OCI-LY1 (cell line): ENCODE results near the gene PRXL2B.

Experiments used
- H2AFZ ChIP-seq: fragments of 200-600 bp; sonication (generic), shearing (Covaris generic); 2 replicates; pipeline ENCODE4 v1.6.0; 2014; ENCODE audit warnings: antibody characterized with exemption, mild to moderate bottlenecking, low read length
- H3F3A ChIP-seq: fragments of 200-600 bp; sonication (generic), shearing (Covaris generic); 2 replicates; pipeline ENCODE4 v1.6.0; 2014; ENCODE audit warnings: mild to moderate bottlenecking, antibody characterized with exemption, low read length, moderate library complexity; ENCODE audit not compliant: insufficient read depth
- H3K27ac ChIP-seq: fragments of 200-600 bp; sonication (generic); 2 replicates; pipeline ENCODE4 v1.5.1; 2014; ENCODE audit warnings: low read length, mixed run types, mild to moderate bottlenecking, low read depth; ENCODE audit not compliant: poor library complexity, severe bottlenecking
- H3K27me3 ChIP-seq: fragments of 200-600 bp; sonication (generic); 2 replicates; pipeline ENCODE4 v1.6.0; 2014; ENCODE audit warnings: antibody characterized with exemption, mild to moderate bottlenecking, low read length, moderate library complexity; ENCODE audit not compliant: insufficient read depth
- H3K36me3 ChIP-seq: fragments of 200-600 bp; sonication (generic); 2 replicates; pipeline ENCODE4 v1.6.1; 2014; ENCODE audit warnings: mild to moderate bottlenecking, antibody characterized with exemption, low read length, moderate library complexity, mixed read lengths; ENCODE audit not compliant: insufficient read depth
- H3K4me1 ChIP-seq: fragments of 200-600 bp; sonication (generic); 2 replicates; pipeline ENCODE4 v1.5.1; 2014; ENCODE audit warnings: mild to moderate bottlenecking, low read length, moderate library complexity; ENCODE audit not compliant: insufficient read depth, severe bottlenecking
- H3K4me2 ChIP-seq: fragments of 200-600 bp; sonication (generic), shearing (Covaris generic); 2 replicates; pipeline ENCODE4 v1.6.1; 2014; ENCODE audit warnings: low read length
- H3K4me3 ChIP-seq: fragments of 200-600 bp; sonication (generic); 2 replicates; pipeline ENCODE4 v1.5.1; 2014; ENCODE audit warnings: low read length, low read depth, mild to moderate bottlenecking, mixed read lengths; ENCODE audit not compliant: poor library complexity, severe bottlenecking
- H3K79me2 ChIP-seq: fragments of 200-600 bp; shearing (Covaris generic); 2 replicates; pipeline ENCODE4 v1.6.1; 2016; ENCODE audit warnings: mixed run types, low read length, mixed read lengths; ENCODE audit not compliant: insufficient read depth
- H3K9ac ChIP-seq: fragments of 200-600 bp; sonication (generic), shearing (Covaris generic); 2 replicates; pipeline ENCODE4 v1.6.1; 2014; ENCODE audit warnings: mild to moderate bottlenecking, low read length, mixed read lengths
- H3K9me2 ChIP-seq: fragments of 200-600 bp; sonication (generic), shearing (Covaris generic); 2 replicates; pipeline ENCODE4 v1.6.1; 2014; ENCODE audit warnings: low read depth, mild to moderate bottlenecking, low read length, mixed read lengths
- H3K9me3 ChIP-seq: fragments of 200-600 bp; shearing (Covaris generic); 2 replicates; pipeline ENCODE4 v1.6.1; 2014; ENCODE audit warnings: low read length, mixed read lengths
- H4K20me1 ChIP-seq: fragments of 200-600 bp; sonication (generic), shearing (Covaris generic); 2 replicates; pipeline ENCODE4 v1.6.0; 2016; ENCODE audit warnings: mild to moderate bottlenecking, low read length; ENCODE audit not compliant: insufficient read depth
- CTCF ChIP-seq: fragments of 200-600 bp; sonication (generic), shearing (Covaris generic); IDR thresholded peaks from 2 replicates; pipeline ENCODE4 v1.5.1; 2017; ENCODE audit warnings: mild to moderate bottlenecking, antibody characterized with exemption, low read length, moderate library complexity, mixed read lengths
- EZH2 ChIP-seq: fragments of 200-600 bp; sonication (generic), shearing (Covaris generic); IDR thresholded peaks from 2 replicates; pipeline ENCODE4 v1.8.0; 2017; ENCODE audit warnings: borderline replicate concordance, mixed run types, mild to moderate bottlenecking, antibody characterized with exemption, low read length, moderate library complexity, mixed read lengths

Gene PRXL2B

GRCh38 chr1:2585318-2586092, 1.1 kb upstream of the PRXL2B start:
- Histone ChIP-seq H3K4me1 (peaks cover 18% of the 10 kb centered on the region), H3K9me2 (no peaks in the 10 kb centered on the region), H3K36me3 (no peaks in the 10 kb centered on the region), H3K27ac (peak overlapping the region; percentile 75), H3K4me2 (peak overlapping the region; percentile 80), H3K9ac (peak overlapping the region; percentile 78), H3K9me3 (no peaks in the 10 kb centered on the region), H4K20me1 (no peaks in the 10 kb centered on the region), H3F3A (no peaks in the 10 kb centered on the region), H3K27me3 (no peaks in the 10 kb centered on the region; the same call in 1 of the 2 replicates), H2AFZ (no peak overlapping the region), H3K79me2 (no peaks in the 10 kb centered on the region), H3K4me3 (peak overlapping the region; percentile 74)
- TF ChIP-seq CTCF (no peak), EZH2 (no peak)

- no peaks in the 10 kb centered on the region for H3F3A ChIP-seq
- H4K20me1 ChIP-seq: no peaks in the 10 kb centered on the region
- no peaks in the 10 kb centered on the region for H3K36me3 ChIP-seq
- H3K79me2 ChIP-seq: no peaks in the 10 kb centered on the region
- peak overlapping the region; percentile 78; the same call in 1 of the 2 replicates for H3K9ac ChIP-seq
- TF ChIP-seq CTCF (no peak), EZH2 (no peak)
- no peaks in the 10 kb centered on the region; the same call in 1 of the 2 replicates for H3K27me3 ChIP-seq
- no peak overlapping the region for H3K27ac ChIP-seq
- peak overlapping the region; percentile 74 for H3K4me3 ChIP-seq
- H3K9me3 ChIP-seq: no peaks in the 10 kb centered on the region
- no peak overlapping the region for H2AFZ ChIP-seq
- H3K9me2 ChIP-seq: no peaks in the 10 kb centered on the region
- peak overlapping the region; percentile 80 for H3K4me2 ChIP-seq
- peaks cover 18% of the 10 kb centered on the region for H3K4me1 ChIP-seq
Observed at GRCh38 chr1:2587071-2587859, 688 bp downstream of the PRXL2B start.

- H3K79me2 ChIP-seq: no peaks in the 10 kb centered on the region
- peak overlapping the region; percentile 74 for H3K4me3 ChIP-seq
- H3K9ac ChIP-seq: no peak overlapping the region
- no peaks in the 10 kb centered on the region for H3K9me3 ChIP-seq
- H3K4me2 ChIP-seq: peak overlapping the region; percentile 80; the same call in 1 of the 2 replicates
- TF ChIP-seq EZH2: no peak
- TF ChIP-seq CTCF: no peak
- H3F3A ChIP-seq: no peaks in the 10 kb centered on the region
- H3K9me2 ChIP-seq: no peaks in the 10 kb centered on the region
- H3K27me3 ChIP-seq: no peaks in the 10 kb centered on the region; the same call in 1 of the 2 replicates
- H3K27ac ChIP-seq: no peak overlapping the region
- H4K20me1 ChIP-seq: no peaks in the 10 kb centered on the region
- H2AFZ ChIP-seq: no peak overlapping the region
- no peaks in the 10 kb centered on the region for H3K36me3 ChIP-seq
- peaks cover 18% of the 10 kb centered on the region for H3K4me1 ChIP-seq
Observed at GRCh38 chr1:2587860-2588571, 1.4 kb downstream of the PRXL2B start.
